Nephron progenitor cell (in vitro differentiated cells): Measurements from ENCODE around the gene FN3KRP.
A peak's percentile ranks its signal among the peaks of the same experiment; 100 is the strongest.

ENCODE experiments used
- DNase-seq: peaks from one replicate; pipeline ENCODE4 v3.0.0; 2021
- H3K27ac Mint-ChIP-seq: 2 replicates; pipeline ENCODE4 v1.8.0; 2021; ENCODE audit warnings: mild to moderate bottlenecking, moderate library complexity, mixed read lengths
- H3K27me3 Mint-ChIP-seq: 2 replicates; pipeline ENCODE4 v1.8.0; 2021; ENCODE audit warnings: mild to moderate bottlenecking, low read depth, mixed read lengths; ENCODE audit not compliant: poor library complexity
- H3K36me3 Mint-ChIP-seq: 2 replicates; pipeline ENCODE4 v1.8.0; 2021; ENCODE audit warnings: low read depth, mixed read lengths
- H3K4me1 Mint-ChIP-seq: 2 replicates; pipeline ENCODE4 v1.8.0; 2021; ENCODE audit warnings: mixed read lengths
- H3K4me3 Mint-ChIP-seq: 2 replicates; pipeline ENCODE4 v1.8.0; 2021; ENCODE audit warnings: mild to moderate bottlenecking, moderate library complexity, mixed read lengths
- H3K9me3 Mint-ChIP-seq: 2 replicates; pipeline ENCODE4 v1.8.0; 2021; ENCODE audit warnings: mild to moderate bottlenecking, moderate library complexity, mixed read lengths
- CTCF ChIP-seq: fragments of 200-600 bp; sonication (generic); IDR thresholded peaks from 2 replicates; pipeline ENCODE4 v1.5.0; 2021; ENCODE audit warnings: antibody characterized with exemption

FN3KRP gene

GRCh38 chr17:82718986-82719685, 2.6 kb downstream of the FN3KRP start:
- Mint-ChIP-seq H3K36me3 (peaks cover 39% of the 10 kb centered on the region), H3K4me1 (peaks cover 27% of the 10 kb centered on the region), H3K9me3 (no peaks in the 10 kb centered on the region), H3K4me3 (no peak overlapping the region), H3K27ac (no peak overlapping the region), H3K27me3 (peaks cover 7% of the 10 kb centered on the region)
- no peak for TF ChIP-seq CTCF
- DNase-seq: no peak

- no peaks in the 10 kb centered on the region for H3K9me3 Mint-ChIP-seq
- peaks cover 6% of the 10 kb centered on the region for H3K27me3 Mint-ChIP-seq
- DNase-seq: no peak
- TF ChIP-seq CTCF: no peak
- H3K4me3 Mint-ChIP-seq: no peak overlapping the region
- H3K27ac Mint-ChIP-seq: no peak overlapping the region
- peaks cover 27% of the 10 kb centered on the region for H3K4me1 Mint-ChIP-seq
- H3K36me3 Mint-ChIP-seq: peaks cover 39% of the 10 kb centered on the region
Measured at GRCh38 chr17:82720204-82720603, 3.7 kb downstream of the FN3KRP start.

- Mint-ChIP-seq H3K4me3 (no peak overlapping the region), H3K27ac (peak overlapping the region; percentile 91), H3K4me1 (peaks cover 18% of the 10 kb centered on the region), H3K36me3 (peaks cover 51% of the 10 kb centered on the region), H3K27me3 (no peaks in the 10 kb centered on the region), H3K9me3 (no peaks in the 10 kb centered on the region)
- TF ChIP-seq CTCF: no peak
- no peak for DNase-seq
Measured at GRCh38 chr17:82722341-82723013, 6.0 kb downstream of the FN3KRP start.

- Mint-ChIP-seq H3K4me1 (peaks cover 10% of the 10 kb centered on the region), H3K27ac (peak overlapping the region; percentile 39)
Measured at GRCh38 chr17:82723169-82723807, 6.8 kb downstream of the FN3KRP start.

GRCh38 chr17:82726427-82726826, 9.9 kb downstream of the FN3KRP start:
- no peak for DNase-seq
- no peak for TF ChIP-seq CTCF
- no peak overlapping the region for H3K27ac Mint-ChIP-seq
- peaks cover 10% of the 10 kb centered on the region for H3K4me1 Mint-ChIP-seq
- no peaks in the 10 kb centered on the region for H3K27me3 Mint-ChIP-seq
- H3K4me3 Mint-ChIP-seq: no peak overlapping the region
- H3K36me3 Mint-ChIP-seq: peaks cover 60% of the 10 kb centered on the region
- no peaks in the 10 kb centered on the region for H3K9me3 Mint-ChIP-seq

More at GRCh38 chr17:82723169-82723807, 6.8 kb downstream of the FN3KRP start:
- Mint-ChIP-seq H3K27me3 (no peaks in the 10 kb centered on the region), H3K9me3 (no peaks in the 10 kb centered on the region), H3K4me3 (no peak overlapping the region), H3K36me3 (peaks cover 52% of the 10 kb centered on the region)
- TF ChIP-seq CTCF: no peak
- DNase-seq: no peak
